GM23338 (cell line): ENCODE data around the gene RNASE8. TPM values are rescaled to one million over a fixed set of nuclear protein-coding genes. Genes with fewer than 3 reads are reported as not detected.
A peak's percentile ranks its signal among the peaks of the same experiment; 100 is the strongest.

Experiments
- ATAC-seq: fragments of 200-7000 bp; cut with Tn5 transposase; 3 replicates; pipeline ENCODE4 v1.9.1; 2020
- DNase-seq: peaks from one replicate; pipeline ENCODE4 v3.0.0-alpha.2; 2015; ENCODE audit warnings: low spot score
- H2AFZ ChIP-seq: fragments of 200-600 bp; sonication (generic); 2 replicates; pipeline ENCODE4 v1.8.0; 2016; ENCODE audit warnings: antibody characterized with exemption, mild to moderate bottlenecking, moderate library complexity
- H3F3A ChIP-seq: fragments of 200-600 bp; sonication (generic); replicated peaks from 2 replicates; pipeline ENCODE4 v1.8.0; 2017; ENCODE audit warnings: antibody characterized with exemption, mixed run types, low read depth
- H3K27ac ChIP-seq: fragments of 200-600 bp; sonication (generic); 2 replicates; pipeline ENCODE4 v1.6.1; 2016; ENCODE audit warnings: low read depth
- H3K27me3 ChIP-seq: fragments of 200-600 bp; sonication (generic); 2 replicates; pipeline ENCODE4 v1.8.0; 2016; ENCODE audit warnings: mild to moderate bottlenecking, mixed run types, moderate library complexity; ENCODE audit not compliant: insufficient read depth
- H3K36me3 ChIP-seq: fragments of 200-600 bp; sonication (generic); 2 replicates; pipeline ENCODE4 v1.8.0; 2016; ENCODE audit warnings: mild to moderate bottlenecking; ENCODE audit not compliant: insufficient read depth
- H3K4me1 ChIP-seq: fragments of 200-600 bp; sonication (generic); 2 replicates; pipeline ENCODE4 v1.8.0; 2016; ENCODE audit warnings: mild to moderate bottlenecking, moderate library complexity; ENCODE audit not compliant: insufficient read depth
- H3K4me2 ChIP-seq: fragments of 200-600 bp; sonication (generic); 2 replicates; pipeline ENCODE4 v1.7.1; 2017; ENCODE audit warnings: mixed run types
- H3K4me3 ChIP-seq: fragments of 200-600 bp; sonication (generic); 2 replicates; pipeline ENCODE4 v1.6.1; 2016; ENCODE audit warnings: mixed run types
- H3K79me2 ChIP-seq: fragments of 200-600 bp; sonication (generic); replicated peaks from 2 replicates; pipeline ENCODE4 v1.8.0; 2017; ENCODE audit warnings: mild to moderate bottlenecking; ENCODE audit not compliant: insufficient read depth
- H3K9me2 ChIP-seq: fragments of 200-600 bp; sonication (generic); 2 replicates; pipeline ENCODE4 v1.8.0; 2017; ENCODE audit not compliant: insufficient read depth
- H4K20me1 ChIP-seq: fragments of 200-600 bp; sonication (generic); replicated peaks from 2 replicates; pipeline ENCODE4 v1.8.0; 2017; ENCODE audit warnings: mild to moderate bottlenecking; ENCODE audit not compliant: insufficient read depth
- H3K27ac Mint-ChIP-seq: 2 replicates; pipeline ENCODE4 v1.8.0; 2020; ENCODE audit warnings: inconsistent platforms, mild to moderate bottlenecking, moderate library complexity, mixed read lengths
- H3K27me3 Mint-ChIP-seq: 3 replicates; pipeline ENCODE4 v1.8.0; 2022; ENCODE audit warnings: low read depth, mild to moderate bottlenecking, moderate library complexity, mixed read lengths, inconsistent platforms; ENCODE audit not compliant: insufficient read depth, poor library complexity
- H3K36me3 Mint-ChIP-seq: 3 replicates; pipeline ENCODE4 v1.8.0; 2021; ENCODE audit warnings: low read depth, mild to moderate bottlenecking, inconsistent platforms, moderate library complexity, mixed read lengths
- H3K4me1 Mint-ChIP-seq: 3 replicates; pipeline ENCODE4 v1.8.0; 2020; ENCODE audit warnings: mild to moderate bottlenecking, inconsistent platforms, mixed read lengths
- H3K4me3 Mint-ChIP-seq: 3 replicates; pipeline ENCODE4 v1.8.0; 2021; ENCODE audit warnings: moderate library complexity, mild to moderate bottlenecking, inconsistent platforms, mixed read lengths
- H3K9me3 Mint-ChIP-seq: 3 replicates; pipeline ENCODE4 v1.8.0; 2020; ENCODE audit warnings: moderate library complexity, mild to moderate bottlenecking, inconsistent platforms, mixed read lengths
- CREB1 ChIP-seq: fragments of 250-450 bp; sonication (Bioruptor Pico); IDR thresholded peaks from 2 replicates; pipeline ENCODE4 v1.5.0; 2020; ENCODE audit warnings: low read depth, mild to moderate bottlenecking, moderate library complexity
- ETS1 ChIP-seq: IDR thresholded peaks from 2 replicates; pipeline ENCODE4 v1.6.1; 2016; ENCODE audit warnings: antibody characterized with exemption
- EZH2 ChIP-seq: fragments of 200-600 bp; sonication (generic); IDR thresholded peaks from one replicate; pipeline ENCODE4 v1.8.0; 2017; ENCODE audit warnings: antibody characterized with exemption, mild to moderate bottlenecking, low read depth; ENCODE audit not compliant: unreplicated experiment
- JUNB ChIP-seq: IDR thresholded peaks from one replicate; pipeline ENCODE4 v1.6.1; 2016; ENCODE audit warnings: antibody characterized with exemption; ENCODE audit not compliant: unreplicated experiment
- POLR2AphosphoS5 ChIP-seq: IDR thresholded peaks from 2 replicates; pipeline ENCODE4 v1.6.1; 2016; ENCODE audit warnings: antibody characterized with exemption, low read depth
- REST ChIP-seq: IDR thresholded peaks from one replicate; pipeline ENCODE4 v1.6.1; 2018; ENCODE audit warnings: antibody characterized with exemption; ENCODE audit not compliant: unreplicated experiment
- STAT1 ChIP-seq: IDR thresholded peaks from one replicate; pipeline ENCODE4 v1.6.1; 2016; ENCODE audit warnings: antibody characterized with exemption; ENCODE audit not compliant: unreplicated experiment
- ZNF114 ChIP-seq: fragments of 250-450 bp; sonication (Bioruptor Pico); IDR thresholded peaks from 2 replicates; pipeline ENCODE4 v1.5.0; 2020; ENCODE audit warnings: mild to moderate bottlenecking, moderate library complexity
- ZNF331 ChIP-seq: fragments of 250-450 bp; sonication (Bioruptor Pico); IDR thresholded peaks from 2 replicates; pipeline ENCODE4 v1.5.0; 2020; ENCODE audit warnings: low read depth, mild to moderate bottlenecking, moderate library complexity
- polyA plus RNA-seq: library from polyadenylated mRNA; unstranded; fragments of >200 nt; fragmentation: Nextera tagmentation; extraction: Ambion mirVana; gene quantifications from 2 replicates; pipeline ENCODE4 v1.2.1, GENCODE V29; 2016
- total RNA-seq: library from RNA; depleted of rRNA; stranded (reverse); fragments of >200 nt; shearing (Covaris generic); gene quantifications from 2 replicates; pipeline ENCODE4 v1.2.3, GENCODE V29; 2014
- TF ChIP-seq, protein P1 (sequence below), 2 experiments: fragments of 200-600 bp in 1 of 2; sonication (generic) in 1 of 2; conservative IDR thresholded peaks; 2 replicates each; pipeline versions ENCODE4 v1.5.1 to v1.6.1; 2016 to 2017; ENCODE audit warnings: antibody characterized with exemption in 2 of 2, low read depth in 2 of 2, mild to moderate bottlenecking in 2 of 2, moderate library complexity in 1 of 2

Gene RNASE8
- total and polyA plus RNA-seq, 2 experiments from 2014 or later: not detected

DNA sequence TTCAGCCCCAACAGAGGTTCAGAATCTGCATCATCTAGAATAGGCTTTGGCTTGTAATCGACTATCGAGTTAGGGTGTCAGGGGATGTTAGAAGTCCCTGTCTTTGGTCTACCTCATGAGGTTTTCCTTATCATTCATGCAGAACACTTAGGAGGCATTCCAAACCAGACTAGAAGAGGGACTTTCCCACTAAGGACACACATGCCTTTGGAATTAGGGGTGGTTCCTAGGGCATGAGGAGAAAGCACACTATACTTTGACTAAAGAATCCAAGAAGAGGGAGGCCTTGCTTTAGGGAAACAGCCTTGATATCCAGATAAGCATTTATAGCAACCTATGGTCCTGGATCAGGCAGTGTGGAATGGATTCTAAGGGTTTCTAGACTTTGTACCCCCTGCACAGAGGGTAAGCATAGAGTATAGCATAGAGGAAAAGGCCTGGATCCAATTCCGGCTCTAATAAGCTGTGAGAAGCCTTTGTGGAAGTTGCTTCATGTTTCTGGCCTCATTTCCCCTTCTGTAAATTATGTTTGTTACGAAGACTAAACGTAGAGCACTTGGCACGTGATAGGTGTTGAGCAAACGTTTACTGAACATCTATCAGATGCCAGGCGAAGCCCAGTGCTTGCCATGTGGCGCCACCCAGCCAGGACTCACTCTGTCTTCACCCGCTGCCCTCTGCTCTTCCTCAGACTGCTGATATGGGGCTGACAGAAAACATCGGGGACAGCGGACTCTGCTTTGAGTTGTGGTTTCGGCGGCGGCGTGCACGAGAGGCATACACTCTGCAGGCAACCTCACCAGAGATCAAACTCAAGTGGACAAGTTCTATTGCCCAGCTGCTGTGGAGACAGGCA is 27.6 kb downstream of the RNASE8 start:
- Histone ChIP-seq H2AFZ (no peak overlapping the region), H3F3A (peaks cover 19% of the 10 kb centered on the region; the same call in 1 of the 2 replicates), H3K4me3 (no peak overlapping the region), H3K27ac (no peak overlapping the region), H3K36me3 (peaks cover 20% of the 10 kb centered on the region; the same call in 1 of the 2 replicates), H3K79me2 (no peaks in the 10 kb centered on the region), H3K4me1 (peaks cover 12% of the 10 kb centered on the region; the same call in 1 of the 2 replicates), H3K27me3 (no peaks in the 10 kb centered on the region), H3K4me2 (no peak overlapping the region), H3K9me2 (no peaks in the 10 kb centered on the region), H4K20me1 (peaks cover 15% of the 10 kb centered on the region)
- peaks cover 29% of the 10 kb centered on the region for H3K4me1 Mint-ChIP-seq
- peaks cover 4% of the 10 kb centered on the region; the same call in 2 of the 3 replicates for H3K9me3 Mint-ChIP-seq
- DNase-seq (no peak), ATAC-seq (no peak)
- H3K4me3 Mint-ChIP-seq: no peak overlapping the region
- peaks cover 89% of the 10 kb centered on the region for H3K36me3 Mint-ChIP-seq
- H3K27me3 Mint-ChIP-seq: peaks cover 23% of the 10 kb centered on the region
- no peak for TF ChIP-seq STAT1
- TF ChIP-seq CREB1 (CRISPR knock-in tag): no peak
- TF ChIP-seq ZNF114 (CRISPR knock-in tag): no peak
- no peak for TF ChIP-seq POLR2AphosphoS5
- no peak for TF ChIP-seq EZH2
- no peak for TF ChIP-seq ETS1
- TF ChIP-seq JUNB: no peak
- no peak overlapping the region for H3K27ac Mint-ChIP-seq

- peak overlapping the region; percentile 11; the same call in 1 of the 2 replicates for H3K27ac ChIP-seq
- no peak overlapping the region; the same call in 2 of the 3 replicates for H3K4me3 Mint-ChIP-seq
These were observed 29.3 kb downstream of the RNASE8 start for GRCh38 chr14:21086908-21087293.

More at GRCh38 chr14:21086908-21087293, 29.3 kb downstream of the RNASE8 start:
- Histone ChIP-seq H3K27me3 (no peaks in the 10 kb centered on the region), H3K36me3 (peaks cover 21% of the 10 kb centered on the region), H3K79me2 (no peaks in the 10 kb centered on the region; the same call in 1 of the 2 replicates), H3K9me2 (no peaks in the 10 kb centered on the region), H3K4me1 (peaks cover 12% of the 10 kb centered on the region; the same call in 1 of the 2 replicates), H2AFZ (no peak overlapping the region), H4K20me1 (peaks cover 22% of the 10 kb centered on the region), H3K4me2 (no peak overlapping the region), H3K4me3 (no peak overlapping the region), H3F3A (peaks cover 24% of the 10 kb centered on the region)
- peaks cover 89% of the 10 kb centered on the region for H3K36me3 Mint-ChIP-seq
- peaks cover 4% of the 10 kb centered on the region; the same call in 2 of the 3 replicates for H3K9me3 Mint-ChIP-seq
- DNase-seq (no peak), ATAC-seq (no peak)
- H3K27ac Mint-ChIP-seq: peak overlapping the region; percentile 25; the same call in 1 of the 2 replicates
- H3K4me1 Mint-ChIP-seq: peaks cover 38% of the 10 kb centered on the region
- peaks cover 32% of the 10 kb centered on the region for H3K27me3 Mint-ChIP-seq
- TF ChIP-seq STAT1 (no peak), ZNF331 (CRISPR knock-in tag) (no peak), POLR2AphosphoS5 (no peak), JUNB (no peak), REST (no peak), ZNF114 (CRISPR knock-in tag) (no peak), EZH2 (no peak)
- TF ChIP-seq, protein P1, sequence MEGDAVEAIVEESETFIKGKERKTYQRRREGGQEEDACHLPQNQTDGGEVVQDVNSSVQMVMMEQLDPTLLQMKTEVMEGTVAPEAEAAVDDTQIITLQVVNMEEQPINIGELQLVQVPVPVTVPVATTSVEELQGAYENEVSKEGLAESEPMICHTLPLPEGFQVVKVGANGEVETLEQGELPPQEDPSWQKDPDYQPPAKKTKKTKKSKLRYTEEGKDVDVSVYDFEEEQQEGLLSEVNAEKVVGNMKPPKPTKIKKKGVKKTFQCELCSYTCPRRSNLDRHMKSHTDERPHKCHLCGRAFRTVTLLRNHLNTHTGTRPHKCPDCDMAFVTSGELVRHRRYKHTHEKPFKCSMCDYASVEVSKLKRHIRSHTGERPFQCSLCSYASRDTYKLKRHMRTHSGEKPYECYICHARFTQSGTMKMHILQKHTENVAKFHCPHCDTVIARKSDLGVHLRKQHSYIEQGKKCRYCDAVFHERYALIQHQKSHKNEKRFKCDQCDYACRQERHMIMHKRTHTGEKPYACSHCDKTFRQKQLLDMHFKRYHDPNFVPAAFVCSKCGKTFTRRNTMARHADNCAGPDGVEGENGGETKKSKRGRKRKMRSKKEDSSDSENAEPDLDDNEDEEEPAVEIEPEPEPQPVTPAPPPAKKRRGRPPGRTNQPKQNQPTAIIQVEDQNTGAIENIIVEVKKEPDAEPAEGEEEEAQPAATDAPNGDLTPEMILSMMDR (conservative IDR thresholded peaks at IDR 0.05; ENCODE audit: low read depth in 2 of 2): no peak
